Kidney epithelial cell (primary cell): ENCODE data around the gene ASAP2. TPM values are rescaled to one million over a fixed set of nuclear protein-coding genes. Genes with fewer than 3 reads are reported as not detected.

Experiments used
- DNase-seq: peaks from one replicate; pipeline ENCODE4 v3.0.0-alpha.2; 2010; ENCODE audit warnings: low read depth
- H3K27me3 ChIP-seq: 2 replicates; pipeline ENCODE4 v1.6.0; 2011; ENCODE audit warnings: low read length; ENCODE audit not compliant: control insufficient read depth, insufficient read depth
- H3K36me3 ChIP-seq: 2 replicates; pipeline ENCODE4 v1.5.1; 2011; ENCODE audit warnings: low read length; ENCODE audit not compliant: control insufficient read depth, insufficient read depth
- H3K4me3 ChIP-seq: 2 replicates; pipeline ENCODE4 v1.5.1; 2011; ENCODE audit warnings: low read depth, mild to moderate bottlenecking, control low read depth, low read length
- CTCF ChIP-seq: IDR thresholded peaks from 2 replicates; pipeline ENCODE4 v1.5.1; 2011; ENCODE audit warnings: mild to moderate bottlenecking, moderate library complexity, low read length, control low read depth, inconsistent platforms; ENCODE audit not compliant: insufficient read depth, poor library complexity, severe bottlenecking
- total RNA-seq: library from RNA; depleted of rRNA; stranded (reverse); fragments of >200 nt; gene quantifications from 2 replicates; pipeline ENCODE4 v1.2.3, GENCODE V29; 2015

ASAP2 gene
- total RNA-seq, 1 donor from 2014 or later = 42.2 TPM

GRCh38 chr2:9256570-9257043 is 50.0 kb downstream of the ASAP2 start:
- Histone ChIP-seq H3K4me3 (no peak overlapping the region), H3K27me3 (no peaks in the 10 kb centered on the region), H3K36me3 (no peaks in the 10 kb centered on the region)
- no peak for TF ChIP-seq CTCF
- DNase-seq = no peak

- TF ChIP-seq CTCF = no peak
- no peak overlapping the region for H3K4me3 ChIP-seq
These were observed 51.9 kb downstream of the ASAP2 start for GRCh38 chr2:9258501-9258900.

GRCh38 chr2:9258953-9259399 is 52.4 kb downstream of the ASAP2 start:
- no peak for TF ChIP-seq CTCF
- H3K27me3 ChIP-seq = no peaks in the 10 kb centered on the region
- DNase-seq = no peak
- no peaks in the 10 kb centered on the region for H3K36me3 ChIP-seq
- no peak overlapping the region for H3K4me3 ChIP-seq

More at GRCh38 chr2:9258501-9258900, 51.9 kb downstream of the ASAP2 start:
- DNase-seq = no peak
- no peaks in the 10 kb centered on the region for H3K27me3 ChIP-seq
- H3K36me3 ChIP-seq = no peaks in the 10 kb centered on the region

GRCh38 chr2:9260464-9260918 is 53.9 kb downstream of the ASAP2 start:
- no peaks in the 10 kb centered on the region for H3K36me3 ChIP-seq
- H3K27me3 ChIP-seq = no peaks in the 10 kb centered on the region
- H3K4me3 ChIP-seq = no peak overlapping the region
- DNase-seq = no peak
- no peak for TF ChIP-seq CTCF

GRCh38 chr2:9261231-9261883 is 54.7 kb downstream of the ASAP2 start:
- Histone ChIP-seq H3K4me3 (no peak overlapping the region), H3K27me3 (no peaks in the 10 kb centered on the region), H3K36me3 (no peaks in the 10 kb centered on the region)
- no peak for TF ChIP-seq CTCF
- no peak for DNase-seq
